ENCODE measurements around the gene CSF3.
A peak's percentile ranks its signal among the peaks of the same experiment; 100 is the strongest.

- TF ChIP-seq, protein P1, sequence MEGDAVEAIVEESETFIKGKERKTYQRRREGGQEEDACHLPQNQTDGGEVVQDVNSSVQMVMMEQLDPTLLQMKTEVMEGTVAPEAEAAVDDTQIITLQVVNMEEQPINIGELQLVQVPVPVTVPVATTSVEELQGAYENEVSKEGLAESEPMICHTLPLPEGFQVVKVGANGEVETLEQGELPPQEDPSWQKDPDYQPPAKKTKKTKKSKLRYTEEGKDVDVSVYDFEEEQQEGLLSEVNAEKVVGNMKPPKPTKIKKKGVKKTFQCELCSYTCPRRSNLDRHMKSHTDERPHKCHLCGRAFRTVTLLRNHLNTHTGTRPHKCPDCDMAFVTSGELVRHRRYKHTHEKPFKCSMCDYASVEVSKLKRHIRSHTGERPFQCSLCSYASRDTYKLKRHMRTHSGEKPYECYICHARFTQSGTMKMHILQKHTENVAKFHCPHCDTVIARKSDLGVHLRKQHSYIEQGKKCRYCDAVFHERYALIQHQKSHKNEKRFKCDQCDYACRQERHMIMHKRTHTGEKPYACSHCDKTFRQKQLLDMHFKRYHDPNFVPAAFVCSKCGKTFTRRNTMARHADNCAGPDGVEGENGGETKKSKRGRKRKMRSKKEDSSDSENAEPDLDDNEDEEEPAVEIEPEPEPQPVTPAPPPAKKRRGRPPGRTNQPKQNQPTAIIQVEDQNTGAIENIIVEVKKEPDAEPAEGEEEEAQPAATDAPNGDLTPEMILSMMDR (conservative IDR thresholded peaks at IDR 0.05): peak; percentile 72
- TF ChIP-seq ZFX (IDR thresholded peaks at IDR 0.05): no peak
Observed at GRCh38 chr17:40062329-40063186, 47.3 kb downstream of the CSF3 start, which contains the start of gene THRA.
